Dendritic cell treated with granulocyte-macrophage colony-stimulating factor and Interleukin-4, amounts not matched to agents 40 ng/mL and 50 ng/mL, for 4 days (primary cell): ENCODE data around the gene ANTXRL.
"Not testable (repeated sequence)": the region's sequence is repeated elsewhere in the genome, so short reads cannot be mapped to it uniquely, and the experiment has no call there.

Experiments used
- H3K27ac Mint-ChIP-seq: one replicate; pipeline ENCODE4 v1.8.0; 2022; ENCODE audit warnings: mild to moderate bottlenecking, mixed read lengths
- H3K27me3 Mint-ChIP-seq: one replicate; pipeline ENCODE4 v1.8.0; 2022; ENCODE audit warnings: mild to moderate bottlenecking, mixed read lengths
- H3K36me3 Mint-ChIP-seq: one replicate; pipeline ENCODE4 v1.8.0; 2022; ENCODE audit warnings: low read depth, mixed read lengths
- H3K4me1 Mint-ChIP-seq: one replicate; pipeline ENCODE4 v1.8.0; 2022; ENCODE audit warnings: low read depth, mixed read lengths
- H3K4me3 Mint-ChIP-seq: one replicate; pipeline ENCODE4 v1.8.0; 2022; ENCODE audit warnings: mild to moderate bottlenecking, moderate library complexity, mixed read lengths
- H3K9me3 Mint-ChIP-seq: one replicate; pipeline ENCODE4 v1.8.0; 2022; ENCODE audit warnings: mixed read lengths
- intact Hi-C: fragments of 100-400 bp; cut with micrococcal nuclease; formaldehyde crosslinking; loops from one replicate; pipeline ENCODE4 v1.15.0; 2022

The ANTXRL gene

DNA sequence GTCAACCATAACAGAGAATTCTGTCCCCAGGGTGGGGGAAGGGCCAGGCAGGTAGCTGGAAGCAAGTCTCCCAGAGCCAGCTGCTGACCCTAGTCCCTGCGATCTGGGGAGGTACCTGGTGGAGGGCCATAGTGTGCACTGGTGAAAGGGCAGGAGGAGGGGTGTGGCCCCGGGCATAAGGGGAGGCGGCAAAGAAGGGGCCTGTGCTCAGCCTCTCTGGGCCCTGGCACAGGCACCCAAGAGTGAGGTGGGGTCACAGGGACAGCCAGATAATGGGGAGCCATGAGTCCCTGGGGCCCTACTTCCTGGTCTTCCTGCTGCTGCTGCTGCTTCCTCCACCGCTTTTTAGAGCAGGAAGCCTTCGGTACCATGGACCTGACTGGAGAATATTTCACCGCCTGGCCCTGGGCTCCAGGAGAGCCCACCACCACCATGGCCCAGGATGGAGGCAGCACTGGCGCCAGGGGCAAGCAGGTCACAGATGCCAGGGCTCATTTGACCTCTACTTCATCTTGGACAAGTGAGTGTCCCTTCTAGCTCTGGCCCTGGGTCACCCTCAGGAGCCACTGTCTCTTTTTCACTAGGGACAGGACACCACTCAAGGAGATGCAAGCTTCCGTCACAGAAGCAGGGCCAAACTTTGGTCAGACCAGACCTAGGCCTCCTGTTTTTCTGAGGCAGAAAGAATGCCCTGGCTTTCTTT is at the start of gene ANTXRL:
ANTXRL (plus strand) TSS at position 7 of the 703 bp plus-strand sequence; CDS start at position 273, 266 bp downstream.
- Mint-ChIP-seq H3K36me3 (no peaks in the 10 kb centered on the region), H3K27ac (peak within 1 kb of the TSS; percentile 32), H3K27me3 (peaks cover 39% of the 10 kb centered on the region), H3K4me3 (no peak within 1 kb of the TSS), H3K4me1 (peaks cover 41% of the 10 kb centered on the region), H3K9me3 (no peaks in the 10 kb centered on the region)
- intact Hi-C loops, result no loop called here

DNA sequence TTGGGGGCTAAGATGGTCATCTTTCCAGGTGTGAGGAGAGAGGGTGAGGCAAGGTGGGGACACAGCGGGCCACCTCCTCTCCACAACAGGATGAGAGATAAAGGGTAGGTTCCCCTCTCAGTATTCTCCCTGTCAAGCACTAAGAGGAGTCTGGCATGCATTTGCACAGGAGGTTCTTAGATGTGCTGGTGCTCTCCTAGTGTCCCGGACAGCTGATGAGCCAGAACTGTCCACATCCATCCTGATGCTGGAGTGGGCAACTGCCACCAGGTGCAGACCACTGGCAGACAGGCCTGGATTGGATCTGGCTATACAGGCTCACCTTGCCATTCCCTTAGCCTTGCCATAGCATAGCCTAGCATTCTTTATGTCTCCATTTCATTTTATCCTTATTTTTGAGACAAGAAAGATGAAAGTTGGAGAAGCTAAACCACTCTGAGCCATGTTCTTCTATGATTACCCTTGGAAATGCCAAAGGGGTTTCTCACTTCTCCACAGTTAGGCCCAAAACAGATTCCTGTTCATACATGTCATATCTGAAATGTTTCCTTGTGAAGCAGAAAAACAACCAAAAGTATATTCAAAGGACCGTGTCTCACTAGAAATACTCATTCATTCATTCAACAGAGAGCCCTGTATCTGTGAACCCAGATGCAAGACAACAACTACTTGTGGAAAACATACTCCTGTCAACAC is 48.8 kb upstream of the ANTXRL start:
- Mint-ChIP-seq H3K9me3 (peaks cover 22% of the 10 kb centered on the region), H3K4me3 (no peak overlapping the region), H3K36me3 (no peaks in the 10 kb centered on the region), H3K4me1 (peaks cover 4% of the 10 kb centered on the region), H3K27me3 (no peaks in the 10 kb centered on the region), H3K27ac (no peak overlapping the region)
- intact Hi-C loops, result no loop called here

DNA sequence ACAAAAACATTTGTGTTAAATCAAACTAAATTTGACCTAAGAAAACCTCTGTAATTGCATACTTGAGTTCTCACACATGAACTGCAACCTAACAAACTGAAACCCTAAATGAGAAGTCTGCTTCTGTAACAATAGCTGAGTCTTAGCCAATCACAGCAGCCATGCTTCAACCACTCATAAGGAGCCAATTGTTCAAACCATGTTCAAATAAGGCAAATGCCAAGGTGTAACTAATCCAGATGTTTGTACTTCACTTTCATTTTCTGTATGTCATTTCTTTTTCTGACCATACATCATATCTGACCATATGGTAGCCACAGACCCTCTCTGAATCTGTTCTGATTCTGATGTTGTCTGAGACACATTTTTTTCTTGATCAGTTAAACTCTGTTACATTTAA is 47.5 kb upstream of the ANTXRL start:
- no peaks in the 10 kb centered on the region for H3K27me3 Mint-ChIP-seq
- intact Hi-C loops, result no loop called here
- H3K36me3 Mint-ChIP-seq, result no peaks in the 10 kb centered on the region
- H3K4me1 Mint-ChIP-seq, result no peaks in the 10 kb centered on the region
- H3K4me3 Mint-ChIP-seq, result no peak overlapping the region
- no peak overlapping the region for H3K27ac Mint-ChIP-seq
- H3K9me3 Mint-ChIP-seq, result peaks cover 22% of the 10 kb centered on the region

DNA sequence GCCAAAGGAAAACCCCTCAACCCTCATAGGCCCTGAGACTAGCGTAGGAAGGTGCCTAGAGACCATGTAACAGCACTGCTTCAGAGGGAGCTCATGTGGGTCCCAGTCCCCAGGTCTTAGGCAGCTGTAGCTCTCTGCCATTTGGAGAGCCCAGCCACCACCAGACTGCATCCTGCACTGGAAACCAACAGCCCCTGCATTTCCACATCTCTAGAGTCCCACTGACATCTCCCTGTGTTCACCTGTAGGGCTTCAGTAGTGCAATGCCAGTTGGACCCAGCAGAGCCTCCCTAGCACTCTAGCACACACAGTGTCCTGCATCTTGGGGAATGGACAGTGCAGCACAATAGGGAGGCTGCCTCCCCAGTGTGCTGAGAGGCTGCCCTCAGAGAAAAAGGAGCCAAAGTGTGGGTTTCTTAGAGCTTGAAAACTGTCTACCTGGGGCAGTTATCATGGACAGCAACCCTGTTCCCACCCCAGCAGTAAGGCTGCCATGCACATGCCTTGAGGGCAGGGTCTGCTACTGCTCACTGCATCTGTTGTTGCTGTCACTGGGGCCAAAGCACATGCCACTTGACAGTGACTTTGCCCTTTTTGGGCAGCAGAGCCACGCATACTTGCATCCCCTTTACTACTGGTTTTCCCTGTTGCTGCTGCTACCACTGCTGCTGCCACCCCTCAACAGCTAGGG is 46.7 kb upstream of the ANTXRL start:
- Mint-ChIP-seq H3K4me1 (no peaks in the 10 kb centered on the region), H3K36me3 (no peaks in the 10 kb centered on the region), H3K27ac (no peak overlapping the region), H3K9me3 (peaks cover 22% of the 10 kb centered on the region), H3K4me3 (no peak overlapping the region), H3K27me3 (no peaks in the 10 kb centered on the region)
- intact Hi-C loops, result no loop called here

DNA sequence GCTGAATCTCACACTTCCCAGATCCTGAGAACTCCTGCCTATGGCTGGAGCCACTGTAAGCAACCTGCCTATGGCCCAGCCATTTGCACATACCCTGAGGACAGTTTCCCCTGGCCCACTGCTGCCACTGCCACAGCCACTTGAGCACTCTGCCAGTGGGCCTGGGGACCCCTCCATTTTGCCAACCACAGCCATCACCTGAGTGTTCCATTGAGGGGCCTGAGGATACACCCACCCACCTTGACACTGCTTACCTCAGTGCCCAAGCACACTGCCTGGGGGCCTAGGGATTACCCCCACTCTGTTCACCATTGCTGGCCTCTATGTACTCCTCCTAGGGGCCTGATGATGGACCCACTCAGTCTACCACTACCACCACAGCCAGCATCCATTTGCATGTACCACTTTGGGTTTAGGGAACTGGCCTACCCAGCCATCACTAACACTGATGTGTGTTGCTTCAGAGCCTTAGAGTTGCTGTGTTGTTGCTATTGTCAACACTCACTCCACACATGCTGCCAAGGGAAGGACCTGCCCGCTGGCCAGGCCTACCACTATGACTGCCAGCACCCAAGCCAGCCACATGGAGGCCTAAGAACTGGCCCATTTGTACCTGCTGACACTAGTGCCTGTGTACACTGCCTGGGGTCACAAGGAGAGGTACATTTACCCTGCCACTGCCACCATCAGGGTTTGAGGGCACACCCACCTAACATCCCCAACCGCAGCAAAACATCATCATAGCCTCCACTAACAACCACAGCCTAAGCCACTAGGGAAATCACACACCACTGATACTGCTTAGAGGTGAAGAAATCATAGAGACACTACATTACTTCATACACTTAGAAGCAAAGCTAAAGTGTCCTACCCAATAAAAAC is 45.9 kb upstream of the ANTXRL start:
- H3K36me3 Mint-ChIP-seq, result no peaks in the 10 kb centered on the region

DNA sequence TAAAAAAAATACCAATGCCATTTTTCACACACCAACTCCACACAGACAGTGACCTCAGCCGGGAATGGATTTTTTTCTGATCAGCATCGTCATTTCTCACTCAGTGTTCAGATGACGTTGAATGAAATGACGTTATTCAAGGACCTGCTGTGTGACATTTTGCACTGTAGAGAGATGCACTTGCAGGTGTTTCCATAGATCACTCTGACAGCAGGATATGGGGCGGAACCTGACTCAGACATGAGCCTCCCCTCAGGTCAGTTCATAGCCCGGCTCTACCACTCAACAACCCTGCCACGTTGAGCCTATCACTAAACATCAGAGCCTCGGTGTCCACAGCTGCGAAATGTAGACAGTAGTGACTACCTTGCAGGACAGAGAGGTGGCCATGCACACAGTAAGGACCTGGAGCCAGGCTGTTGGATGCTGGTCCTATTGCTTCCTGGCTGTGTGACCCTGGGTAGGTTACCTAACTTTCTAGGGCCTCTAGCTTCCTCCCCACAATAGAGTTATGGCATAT is 41.4 kb upstream of the ANTXRL start:
- Mint-ChIP-seq H3K36me3 (no peaks in the 10 kb centered on the region), H3K27ac (no peak overlapping the region), H3K4me1 (no peaks in the 10 kb centered on the region), H3K9me3 (peaks cover 22% of the 10 kb centered on the region), H3K4me3 (no peak overlapping the region), H3K27me3 (no peaks in the 10 kb centered on the region)
- intact Hi-C loops, result no loop called here

More for the DNA sequence above, 45.9 kb upstream of the ANTXRL start:
- Mint-ChIP-seq H3K27me3 (no peaks in the 10 kb centered on the region), H3K4me1 (no peaks in the 10 kb centered on the region), H3K27ac (no peak overlapping the region), H3K9me3 (peaks cover 22% of the 10 kb centered on the region), H3K4me3 (no peak overlapping the region)
- intact Hi-C loops, result no loop called here

DNA sequence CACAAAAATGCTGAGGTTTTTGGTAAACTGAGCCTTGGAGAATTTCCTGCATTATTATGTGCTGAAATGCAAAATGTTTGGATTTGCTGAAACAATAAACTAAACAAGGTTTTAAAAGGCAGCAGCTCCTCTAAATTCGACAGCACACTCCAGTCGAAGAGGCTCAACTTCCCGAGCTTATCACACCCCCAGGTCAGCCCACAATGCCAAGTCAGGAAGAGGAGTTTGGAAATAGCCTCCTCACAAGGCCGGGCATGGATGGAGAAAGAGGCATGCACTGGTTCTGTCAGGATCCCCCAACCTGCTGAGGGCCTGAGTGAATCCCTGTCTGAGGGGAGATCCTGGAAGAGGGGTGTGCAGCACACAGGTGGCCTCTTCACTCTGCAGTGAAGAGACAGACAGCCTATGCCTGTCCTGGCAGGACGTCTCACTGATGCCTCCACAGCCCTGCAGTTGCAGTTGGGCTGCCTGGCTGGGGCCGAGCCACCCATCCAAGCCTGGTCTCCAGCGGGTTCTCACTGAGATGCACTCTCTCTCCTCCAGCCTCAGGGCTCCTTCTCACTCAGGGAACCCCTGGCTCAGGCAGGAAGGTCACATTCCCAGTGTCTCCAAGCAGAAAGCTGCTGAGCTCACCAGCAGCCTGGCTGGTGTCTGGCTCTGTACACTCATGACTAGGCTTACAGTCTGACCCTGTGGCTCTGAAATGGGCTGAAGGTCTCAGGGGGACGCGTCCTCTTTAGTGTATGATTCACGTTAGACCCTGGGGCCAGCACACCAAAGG is 40.2 kb upstream of the ANTXRL start:
- H3K36me3 Mint-ChIP-seq, H3K27me3 Mint-ChIP-seq, H3K4me1 Mint-ChIP-seq, intact Hi-C loops, H3K27ac Mint-ChIP-seq, H3K4me3 Mint-ChIP-seq: not testable (repeated sequence)
- peaks cover 13% of the 10 kb centered on the region for H3K9me3 Mint-ChIP-seq

DNA sequence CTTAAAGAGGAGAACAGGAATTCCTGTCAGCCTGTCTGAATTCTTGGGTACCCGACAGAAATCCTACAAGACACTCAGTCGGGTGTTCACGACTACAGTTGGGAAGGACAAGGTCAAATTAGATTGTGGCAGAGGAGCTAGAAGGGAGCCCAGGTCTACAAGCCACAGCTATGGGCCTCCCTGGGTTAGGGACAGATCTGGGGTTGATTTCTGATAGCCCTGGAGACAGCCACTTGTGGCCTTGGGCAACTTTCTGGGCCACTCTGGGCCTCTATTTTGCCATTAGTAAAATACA is 39.7 kb upstream of the ANTXRL start:
- Mint-ChIP-seq H3K4me3 (no peak overlapping the region), H3K27me3 (no peaks in the 10 kb centered on the region), H3K4me1 (no peaks in the 10 kb centered on the region), H3K9me3 (peaks cover 8% of the 10 kb centered on the region), H3K36me3 (no peaks in the 10 kb centered on the region), H3K27ac (no peak overlapping the region)
- intact Hi-C loops, result no loop called here

DNA sequence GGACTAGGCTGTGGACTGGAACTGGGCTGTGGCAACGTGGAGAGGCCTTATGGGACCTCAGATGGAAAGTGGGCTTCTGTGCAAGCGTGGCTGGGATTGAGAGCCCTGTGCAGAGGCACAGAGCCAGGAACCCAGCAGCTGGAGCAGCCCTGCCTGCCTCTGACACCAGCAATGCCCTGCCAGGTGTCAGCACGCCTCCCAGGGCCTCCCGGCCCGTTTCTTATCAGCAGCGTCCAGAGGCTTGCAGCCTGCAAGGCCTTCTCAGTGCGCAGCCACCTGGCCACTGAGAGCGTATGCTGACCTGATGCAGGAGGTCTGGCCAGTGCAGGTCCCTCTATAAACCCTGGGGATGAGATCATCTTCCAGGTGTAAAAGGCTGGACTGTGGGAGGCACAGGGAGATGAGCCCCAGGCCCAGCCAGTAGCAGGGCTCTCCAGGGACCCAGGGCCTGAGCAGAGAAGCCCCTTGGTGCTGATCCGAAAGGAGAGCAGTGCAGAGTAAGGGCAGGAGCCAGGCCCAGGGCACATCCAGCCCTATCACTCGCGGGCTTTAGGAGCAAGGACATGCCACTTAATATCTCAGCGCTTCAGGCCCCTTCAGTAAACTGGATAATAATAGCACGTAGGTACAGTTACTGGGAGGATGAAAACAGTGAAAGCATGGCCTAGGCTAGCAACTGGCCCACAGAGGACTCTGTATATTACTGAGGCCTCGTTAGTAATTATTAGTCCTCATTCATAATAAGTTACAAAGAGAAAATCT is 38.8 kb upstream of the ANTXRL start:
- Mint-ChIP-seq H3K4me1 (no peaks in the 10 kb centered on the region), H3K27ac (no peak overlapping the region), H3K9me3 (no peaks in the 10 kb centered on the region), H3K4me3 (no peak overlapping the region), H3K36me3 (no peaks in the 10 kb centered on the region), H3K27me3 (no peaks in the 10 kb centered on the region)
- intact Hi-C loops, result no loop called here

DNA sequence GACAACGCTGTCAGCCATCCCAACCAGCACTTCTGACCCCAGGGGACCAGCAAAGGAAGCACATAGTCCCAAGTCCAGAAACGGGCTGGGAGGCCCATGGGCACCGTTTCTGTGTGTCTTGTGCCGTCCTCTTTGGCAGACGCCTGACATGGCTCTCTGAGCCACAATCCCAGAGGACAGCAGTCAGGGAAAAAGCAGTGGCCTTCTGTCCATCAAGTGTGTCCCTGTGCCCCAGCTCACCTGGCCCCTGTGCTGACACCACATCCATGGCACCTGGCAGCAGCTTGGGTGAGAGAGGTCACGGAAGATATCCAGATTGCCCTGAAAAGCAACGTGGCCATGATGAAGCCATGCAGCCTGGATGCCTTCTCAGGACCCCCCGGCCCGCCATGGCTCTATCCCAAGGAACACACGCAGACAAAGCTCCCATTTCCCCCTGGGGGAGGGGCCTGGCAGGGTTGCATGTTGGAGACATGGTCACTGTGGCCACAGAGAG is 38.1 kb upstream of the ANTXRL start:
- Mint-ChIP-seq H3K27ac (no peak overlapping the region), H3K9me3 (no peaks in the 10 kb centered on the region), H3K4me1 (no peaks in the 10 kb centered on the region), H3K36me3 (no peaks in the 10 kb centered on the region), H3K4me3 (no peak overlapping the region), H3K27me3 (no peaks in the 10 kb centered on the region)
- intact Hi-C loops, result no loop called here

DNA sequence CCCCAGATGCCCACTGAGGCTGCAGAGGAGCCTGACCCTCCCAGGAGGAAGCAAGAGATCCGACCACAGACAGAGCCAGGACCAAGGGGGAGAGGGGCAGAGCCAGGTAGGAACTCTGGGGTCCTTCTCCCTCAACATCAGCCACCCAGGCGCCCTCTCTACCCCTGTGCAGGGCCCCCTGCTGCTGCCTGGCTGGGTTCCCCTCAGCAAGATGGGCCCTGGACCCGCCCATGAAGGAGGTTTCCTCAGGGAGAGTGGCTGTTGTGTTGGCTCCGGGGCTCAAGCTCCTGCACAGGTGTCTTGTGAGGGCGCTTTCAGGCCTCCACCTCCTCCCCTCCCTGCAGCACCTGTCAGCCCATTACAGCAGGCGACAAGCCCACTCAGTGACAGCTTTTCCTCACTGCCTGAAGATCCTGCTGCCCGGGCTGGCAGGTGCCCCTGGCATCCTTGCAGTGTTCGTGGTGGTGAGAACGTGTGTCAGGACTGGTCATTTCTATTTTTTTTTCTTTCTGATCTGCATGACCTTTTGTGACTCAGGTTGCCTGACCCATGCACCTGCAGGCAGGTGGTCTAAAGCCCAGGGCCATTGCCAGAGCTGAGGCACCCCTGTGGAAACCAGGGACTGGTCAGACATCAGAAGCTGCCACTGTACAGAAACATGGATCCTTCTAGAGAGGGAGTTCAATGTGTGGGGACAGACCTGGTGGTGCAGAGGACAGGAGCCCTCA is 37.0 kb upstream of the ANTXRL start:
- H3K27me3 Mint-ChIP-seq, H3K27ac Mint-ChIP-seq, H3K4me1 Mint-ChIP-seq, intact Hi-C loops, H3K36me3 Mint-ChIP-seq, H3K9me3 Mint-ChIP-seq, H3K4me3 Mint-ChIP-seq: not testable (repeated sequence)

DNA sequence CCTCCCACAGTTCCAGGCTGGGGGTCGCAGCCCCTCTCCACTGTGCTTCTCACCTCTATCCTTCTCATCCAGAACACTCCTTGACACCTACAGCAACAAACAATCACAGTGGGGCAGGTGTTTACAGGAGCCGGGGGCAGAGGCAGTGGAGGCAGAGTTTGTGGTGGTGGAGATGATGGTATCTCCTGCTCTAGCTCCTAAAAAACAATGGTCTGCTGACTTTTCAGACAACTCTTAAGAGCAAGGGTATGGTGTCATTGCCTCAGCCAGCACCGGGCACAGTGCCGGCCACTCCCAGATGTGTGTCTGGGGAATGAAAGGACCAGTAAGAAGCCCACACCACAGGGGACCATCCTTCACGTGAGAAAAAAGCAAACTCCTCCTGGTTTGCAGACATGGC is 36.3 kb upstream of the ANTXRL start:
- intact Hi-C loops, result no loop called here
- Mint-ChIP-seq H3K27ac (no peak overlapping the region), H3K27me3 (no peaks in the 10 kb centered on the region), H3K4me3 (no peak overlapping the region), H3K4me1 (no peaks in the 10 kb centered on the region), H3K9me3 (no peaks in the 10 kb centered on the region), H3K36me3 (no peaks in the 10 kb centered on the region)
